ENCODE results near the gene KLHL6. TPM values are rescaled to one million over a fixed set of nuclear protein-coding genes. Genes with fewer than 3 reads are reported as not detected.
A peak's percentile ranks its signal among the peaks of the same experiment; 100 is the strongest.
"Not testable (repeated sequence)": the region's sequence is repeated elsewhere in the genome, so short reads cannot be mapped to it uniquely, and the experiment has no call there.

The KLHL6 gene
- total RNA-seq, 6 donors from 2014 or later = 15.2 to 77.5 (median 25.6) TPM

GRCh38 chr3:183527428-183528379, 27.8 kb downstream of the KLHL6 start:
- peaks cover 0 to 11% (median 7%) of the 10 kb centered on the region in 4 donors for H3K4me1 ChIP-seq
- H3K27ac ChIP-seq = peak overlapping the region in 1 of 4 donors; percentile 39
- DNase-seq (no peak), ATAC-seq (ENCODE audit: low FRiP score in 2 of 2) (no peak)
- H3K27me3 ChIP-seq = no peaks in the 10 kb centered on the region
- TF ChIP-seq POLR2A (IDR thresholded peaks at IDR 0.05) (no peak), POLR2AphosphoS5 (IDR thresholded peaks at IDR 0.05) (no peak), EP300 (IDR thresholded peaks at IDR 0.05) (no peak)
- TF ChIP-seq, protein P1, sequence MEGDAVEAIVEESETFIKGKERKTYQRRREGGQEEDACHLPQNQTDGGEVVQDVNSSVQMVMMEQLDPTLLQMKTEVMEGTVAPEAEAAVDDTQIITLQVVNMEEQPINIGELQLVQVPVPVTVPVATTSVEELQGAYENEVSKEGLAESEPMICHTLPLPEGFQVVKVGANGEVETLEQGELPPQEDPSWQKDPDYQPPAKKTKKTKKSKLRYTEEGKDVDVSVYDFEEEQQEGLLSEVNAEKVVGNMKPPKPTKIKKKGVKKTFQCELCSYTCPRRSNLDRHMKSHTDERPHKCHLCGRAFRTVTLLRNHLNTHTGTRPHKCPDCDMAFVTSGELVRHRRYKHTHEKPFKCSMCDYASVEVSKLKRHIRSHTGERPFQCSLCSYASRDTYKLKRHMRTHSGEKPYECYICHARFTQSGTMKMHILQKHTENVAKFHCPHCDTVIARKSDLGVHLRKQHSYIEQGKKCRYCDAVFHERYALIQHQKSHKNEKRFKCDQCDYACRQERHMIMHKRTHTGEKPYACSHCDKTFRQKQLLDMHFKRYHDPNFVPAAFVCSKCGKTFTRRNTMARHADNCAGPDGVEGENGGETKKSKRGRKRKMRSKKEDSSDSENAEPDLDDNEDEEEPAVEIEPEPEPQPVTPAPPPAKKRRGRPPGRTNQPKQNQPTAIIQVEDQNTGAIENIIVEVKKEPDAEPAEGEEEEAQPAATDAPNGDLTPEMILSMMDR (IDR thresholded peaks at IDR 0.05) = no peak
- WGBS, 2 donors = 90 to 93% methylated on average over 12 of the region's 12 CpGs
- no peaks in the 10 kb centered on the region for H3K36me3 ChIP-seq
- no peak overlapping the region for H3K4me3 ChIP-seq
- no peaks in the 10 kb centered on the region for H3K9me3 ChIP-seq

- H3K27me3 ChIP-seq = no peaks in the 10 kb centered on the region
- H3K4me3 ChIP-seq = no peak overlapping the region
- no peak for DNase-seq
- WGBS, 2 donors = 93 to 96% methylated on average over 4 of the region's 4 CpGs
- no peaks in the 10 kb centered on the region for H3K36me3 ChIP-seq
- TF ChIP-seq POLR2A (IDR thresholded peaks at IDR 0.05) (no peak), POLR2AphosphoS5 (IDR thresholded peaks at IDR 0.05) (no peak)
- no peaks in the 10 kb centered on the region for H3K9me3 ChIP-seq
- peaks cover 0 to 11% (median 6%) of the 10 kb centered on the region in 4 donors for H3K4me1 ChIP-seq
- no peak overlapping the region for H3K27ac ChIP-seq
- ATAC-seq (ENCODE audit: low FRiP score in 2 of 2) = no peak
Measured at GRCh38 chr3:183526838-183527427, 28.6 kb downstream of the KLHL6 start.

GRCh38 chr3:183524476-183524875, 31.0 kb downstream of the KLHL6 start:
- Histone ChIP-seq H3K27ac (no peak overlapping the region), H3K4me1 (peaks cover 0 to 5% (median 2%) of the 10 kb centered on the region in 4 donors), H3K4me3 (no peak overlapping the region), H3K27me3 (no peaks in the 10 kb centered on the region), H3K36me3 (no peaks in the 10 kb centered on the region), H3K9me3 (no peaks in the 10 kb centered on the region)
- ATAC-seq (ENCODE audit: low FRiP score in 2 of 2) = no peak
- 63 to 85% methylated on average over 6 of the region's 6 CpGs for WGBS, 2 donors
- no peak for DNase-seq
- TF ChIP-seq EP300 (IDR thresholded peaks at IDR 0.05) = no peak
- no peak for TF ChIP-seq POLR2A (IDR thresholded peaks at IDR 0.05)
- no peak for TF ChIP-seq POLR2AphosphoS5 (IDR thresholded peaks at IDR 0.05)
- TF ChIP-seq, protein P1 (IDR thresholded peaks at IDR 0.05) = no peak

DNA sequence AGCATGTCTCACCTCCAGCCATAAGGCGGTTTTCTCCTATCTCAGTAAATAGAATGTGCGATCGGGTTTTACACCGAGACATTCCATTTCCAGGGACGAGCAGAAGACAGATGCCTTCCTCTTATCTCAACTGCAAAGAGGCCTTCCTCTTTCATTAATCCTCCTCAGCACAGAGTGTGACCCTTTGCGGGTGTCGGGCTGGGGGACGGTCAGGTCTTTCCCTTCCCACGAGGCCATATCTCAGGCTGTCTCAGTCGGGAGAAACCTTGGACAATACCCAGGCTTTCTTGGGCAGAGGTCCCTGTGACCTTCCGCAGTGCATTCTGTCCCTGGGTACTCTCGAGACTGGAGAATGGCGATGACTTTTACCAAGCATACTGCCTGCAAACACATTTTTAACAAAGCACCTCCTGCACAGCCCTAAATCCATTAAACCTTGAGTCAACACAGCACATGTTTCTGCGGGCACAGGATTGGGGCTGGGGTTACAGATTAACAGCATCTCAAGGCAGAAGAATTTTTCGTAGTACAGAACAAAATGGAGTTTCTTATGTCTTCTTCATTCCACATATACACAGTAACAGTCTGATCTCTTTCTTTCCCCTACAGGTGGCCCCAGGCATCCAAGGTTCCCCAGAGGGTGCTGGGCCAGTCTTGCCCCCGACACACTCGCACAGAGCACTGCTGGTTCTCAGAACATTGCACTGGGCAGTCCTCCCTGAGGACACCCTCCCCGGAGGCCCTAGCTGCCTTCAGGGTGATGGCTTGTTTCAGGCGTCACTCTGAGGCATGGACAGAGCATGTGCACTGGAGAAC, 34.6 kb downstream of the KLHL6 start:
- DNase-seq, H3K4me1 ChIP-seq, H3K27me3 ChIP-seq, H3K27ac ChIP-seq, H3K4me3 ChIP-seq, H3K36me3 ChIP-seq, H3K9me3 ChIP-seq: not testable (repeated sequence)
- ATAC-seq (ENCODE audit: low FRiP score in 2 of 2) = peak in 1 of 2 donors; percentile 55
- 73 to 79% methylated on average over 19 of the region's 19 CpGs for WGBS, 2 donors

DNA sequence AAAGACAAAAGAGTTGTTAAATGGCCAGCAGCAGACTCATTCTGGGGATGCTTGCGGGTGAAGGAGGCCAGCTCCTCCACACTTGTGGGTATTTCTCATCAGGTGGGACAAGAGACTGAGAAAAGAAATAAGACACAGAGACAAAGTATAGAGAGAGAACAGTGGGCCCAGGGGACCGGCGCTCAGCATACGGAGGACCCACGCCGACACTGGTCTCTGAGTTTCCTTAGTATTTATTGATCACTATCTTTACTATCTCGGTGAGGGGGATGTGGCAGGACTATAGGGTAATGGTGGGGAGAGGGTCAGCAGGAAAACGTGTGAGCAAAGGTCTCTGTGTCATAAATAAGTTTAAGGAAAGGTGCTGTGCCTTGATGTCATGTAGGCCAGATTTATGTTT, 35.2 kb downstream of the KLHL6 start:
- not testable (repeated sequence) for ATAC-seq (ENCODE audit: low FRiP score in 2 of 2); H3K36me3 ChIP-seq; H3K27me3 ChIP-seq; H3K4me3 ChIP-seq; H3K9me3 ChIP-seq; H3K27ac ChIP-seq; DNase-seq
- peaks cover 0 to 11% (median 0%) of the 10 kb centered on the region in 4 donors for H3K4me1 ChIP-seq
- WGBS, 2 donors = 84 to 85% methylated on average over 8 of the region's 8 CpGs

- 93 to 100% methylated on average over 2 of the region's 2 CpGs for whole genome bisulfite sequencing, 2 donors
- Histone ChIP-seq H3K27ac (no peak overlapping the region), H3K9me3 (no peaks in the 10 kb centered on the region), H3K36me3 (no peaks in the 10 kb centered on the region), H3K27me3 (no peaks in the 10 kb centered on the region), H3K4me3 (no peak overlapping the region), H3K4me1 (peaks cover 0 to 11% (median 0%) of the 10 kb centered on the region in 4 donors)
- TF ChIP-seq EP300 (IDR thresholded peaks at IDR 0.05) (no peak), POLR2A (IDR thresholded peaks at IDR 0.05) (no peak), POLR2AphosphoS5 (IDR thresholded peaks at IDR 0.05) (no peak)
- TF ChIP-seq, protein P1 (IDR thresholded peaks at IDR 0.05) = no peak
- no peak for ATAC-seq (ENCODE audit: low FRiP score in 2 of 2)
- DNase-seq = no peak
Measured at GRCh38 chr3:183519891-183520290, 35.6 kb downstream of the KLHL6 start.

All from upper lobe of left lung (tissue), 6 donors.